CD14-positive monocyte (primary cell): ENCODE results near the gene VAV1. TPM values are rescaled to one million over a fixed set of nuclear protein-coding genes. Genes with fewer than 3 reads are reported as not detected.

Experiments used
- DNase-seq, 3 donors: peaks; one replicate each; pipeline ENCODE4 v3.0.0-alpha.2; 2011 to 2022
- H2AFZ ChIP-seq: 2 replicates; pipeline ENCODE4 v1.6.0; 2012; ENCODE audit warnings: mild to moderate bottlenecking, low read depth, low read length, inconsistent platforms; ENCODE audit not compliant: insufficient read depth, poor library complexity, severe bottlenecking
- H3K27ac ChIP-seq, 2 donors: 1 replicate in 1 of 2; 2 replicates in 1 of 2; pipeline ENCODE4 v1.5.1; 2012 to 2013; ENCODE audit warnings: low read length in 2 of 2, control low read depth in 1 of 2, inconsistent platforms in 1 of 2, low read depth in 1 of 2, mild to moderate bottlenecking in 1 of 2
- H3K27me3 ChIP-seq, 2 donors: one replicate each; pipeline versions ENCODE4 v1.6.0 to v1.6.1; 2011 to 2013; ENCODE audit warnings: low read length in 2 of 2; ENCODE audit not compliant: control insufficient read depth in 2 of 2, insufficient read depth in 2 of 2
- H3K36me3 ChIP-seq, 2 donors: replicated peaks in 1 of 2; 1 replicate in 1 of 2; 2 replicates in 1 of 2; pipeline versions ENCODE4 v1.5.1 to v1.6.1; 2012 to 2013; ENCODE audit warnings: low read length in 2 of 2, control low read depth in 1 of 2, inconsistent platforms in 1 of 2, mild to moderate bottlenecking in 1 of 2; ENCODE audit not compliant: insufficient read depth in 2 of 2, control insufficient read depth in 1 of 2
- H3K4me1 ChIP-seq, 2 donors: 1 replicate in 1 of 2; 2 replicates in 1 of 2; pipeline versions ENCODE4 v1.5.1 to v1.6.1; 2012 to 2013; ENCODE audit warnings: low read length in 2 of 2, control low read depth in 1 of 2, inconsistent platforms in 1 of 2, mild to moderate bottlenecking in 1 of 2, moderate library complexity in 1 of 2; ENCODE audit not compliant: insufficient read depth in 2 of 2, control insufficient read depth in 1 of 2
- H3K4me2 ChIP-seq: replicated peaks from 2 replicates; pipeline ENCODE3; 2012; ENCODE audit warnings: low read length, moderate library complexity, mild to moderate bottlenecking; ENCODE audit not compliant: poor library complexity, severe bottlenecking; ENCODE audit errors: extremely low read depth
- H3K4me3 ChIP-seq, 3 experiments: fragments of 200-600 bp in 1 of 3; sonication (generic) in 1 of 3; replicated peaks in 1 of 3; 1 replicate in 2 of 3; 2 replicates in 1 of 3; pipeline ENCODE4 v1.5.1; 2011 to 2013; ENCODE audit warnings: low read length in 3 of 3, mild to moderate bottlenecking in 3 of 3, control low read depth in 2 of 3, low read depth in 2 of 3, inconsistent platforms in 1 of 3, moderate library complexity in 1 of 3
- H3K79me2 ChIP-seq: 2 replicates; pipeline ENCODE4 v1.6.0; 2012; ENCODE audit warnings: mild to moderate bottlenecking, control low read depth, inconsistent platforms, low read length, moderate library complexity; ENCODE audit not compliant: insufficient read depth
- H3K9ac ChIP-seq: 2 replicates; pipeline ENCODE4 v1.6.0; 2017; ENCODE audit warnings: low read length, mild to moderate bottlenecking; ENCODE audit not compliant: insufficient read depth, poor library complexity, severe bottlenecking
- H3K9me3 ChIP-seq, 2 donors: replicated peaks in 1 of 2; 1 replicate in 1 of 2; 2 replicates in 1 of 2; pipeline versions ENCODE4 v1.5.1 to v1.6.1; 2012 to 2013; ENCODE audit warnings: low read length in 2 of 2, control low read depth in 1 of 2; ENCODE audit not compliant: control insufficient read depth in 1 of 2, insufficient read depth in 1 of 2
- H4K20me1 ChIP-seq: 2 replicates; pipeline ENCODE4 v1.6.0; 2012; ENCODE audit warnings: mild to moderate bottlenecking, low read length, control low read depth, moderate library complexity; ENCODE audit not compliant: insufficient read depth
- H3K27ac Mint-ChIP-seq, 7 donors: one replicate each; pipeline ENCODE4 v1.8.0; 2020; ENCODE audit warnings: mild to moderate bottlenecking in 7 of 7, mixed read lengths in 7 of 7, moderate library complexity in 6 of 7, inconsistent platforms in 2 of 7
- H3K27me3 Mint-ChIP-seq, 3 donors: one replicate each; pipeline ENCODE4 v1.8.0; 2021 to 2022; ENCODE audit warnings: low read depth in 3 of 3, mild to moderate bottlenecking in 3 of 3, mixed read lengths in 3 of 3, moderate library complexity in 3 of 3, inconsistent platforms in 1 of 3
- H3K36me3 Mint-ChIP-seq, 2 donors: one replicate each; pipeline ENCODE4 v1.8.0; 2020; ENCODE audit warnings: mixed read lengths in 2 of 2, inconsistent platforms in 1 of 2, mild to moderate bottlenecking in 1 of 2
- H3K4me1 Mint-ChIP-seq: one replicate; pipeline ENCODE4 v1.8.0; 2020; ENCODE audit warnings: mild to moderate bottlenecking, mixed read lengths
- H3K4me3 Mint-ChIP-seq, 2 donors: one replicate each; pipeline ENCODE4 v1.8.0; 2020; ENCODE audit warnings: mild to moderate bottlenecking in 2 of 2, mixed read lengths in 2 of 2, moderate library complexity in 1 of 2
- H3K9me3 Mint-ChIP-seq, 7 donors: one replicate each; pipeline ENCODE4 v1.8.0; 2020 to 2022; ENCODE audit warnings: mixed read lengths in 7 of 7, mild to moderate bottlenecking in 6 of 7, moderate library complexity in 6 of 7, inconsistent platforms in 2 of 7
- WGBS: methylation state at CpG from one replicate; pipeline ENCODE4 v1.1.5; 2013; ENCODE audit warnings: missing lambda C conversion rate; ENCODE audit not compliant: insufficient coverage; 5-methylcytosine and 5-hydroxymethylcytosine counted together
- intact Hi-C, 2 donors: fragments of 100-400 bp; cut with micrococcal nuclease; formaldehyde crosslinking; loops; one replicate each; pipeline versions ENCODE4 v1.15.0 to v1.15.1; 2023
- polyA plus RNA-seq, 3 donors: library from polyadenylated mRNA; depleted of rRNA in 1 of 3; unstranded in 2 of 3; stranded (reverse) in 1 of 3; fragments of 300-500 nt in 2 of 3; fragments of >200 nt in 1 of 3; fragmentation: Illumina TruSeq in 2 of 3; gene quantifications; 1 replicate in 2 of 3; 2 replicates in 1 of 3; pipeline ENCODE4 v1.2.3, GENCODE V29; 2012 to 2021
- TF ChIP-seq, protein P1 (sequence below): fragments of 200-600 bp; IDR thresholded peaks from one replicate; pipeline ENCODE4 v1.8.0; 2022; ENCODE audit warnings: antibody characterized with exemption, mild to moderate bottlenecking

VAV1 gene
- polyA plus RNA-seq, 3 donors, result 21.3 to 81.2 (median 30.2) TPM

DNA sequence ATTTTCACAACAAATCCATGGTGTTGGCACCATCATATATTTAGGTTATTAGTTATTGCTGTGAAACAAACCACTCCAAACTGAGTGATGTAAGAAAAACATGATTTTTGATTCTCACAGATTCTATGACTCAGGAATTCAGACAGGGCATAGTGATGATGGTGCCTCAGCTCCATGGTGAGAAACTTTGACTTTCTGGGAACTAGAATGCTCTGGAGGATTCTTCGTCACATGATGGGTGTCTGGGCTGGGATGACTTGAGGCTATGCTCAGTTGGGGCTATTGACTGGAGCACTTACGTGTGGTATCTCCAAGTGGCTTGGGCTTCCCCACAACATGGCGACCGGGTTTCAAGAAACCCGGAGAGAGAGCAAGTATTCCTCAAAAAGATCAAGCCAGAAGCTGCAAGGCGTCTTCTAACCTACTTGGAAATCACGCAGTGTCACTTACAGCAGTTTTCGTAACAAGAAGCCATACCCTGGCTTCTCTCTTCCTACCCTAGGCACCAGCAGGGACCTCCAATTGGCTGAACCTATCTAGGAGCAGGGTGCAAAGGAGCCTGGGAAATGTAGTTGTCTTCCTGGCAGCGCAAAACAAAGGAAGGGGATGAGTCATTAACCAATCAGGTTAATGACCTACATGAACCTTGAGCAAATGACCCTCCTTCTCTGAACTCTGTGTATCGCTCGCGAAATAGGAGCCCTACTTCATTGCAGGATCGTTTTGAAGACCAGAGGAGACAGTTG lies 22.4 kb downstream of the VAV1 start:
- Mint-ChIP-seq H3K36me3 (peaks cover 44 to 67% of the 10 kb centered on the region in 2 donors), H3K4me3 (no peak overlapping the region), H3K9me3 (peaks cover 4 to 11% (median 7%) of the 10 kb centered on the region in 7 donors), H3K27me3 (peaks cover 0 to 2% (median 0%) of the 10 kb centered on the region in 3 donors), H3K27ac (peak overlapping the region in 4 of 7 donors; percentile 37 to 82 (median 63)), H3K4me1 (peaks cover 59% of the 10 kb centered on the region)
- no peak overlapping the region for H3K4me2 ChIP-seq
- WGBS, result 96% methylated on average over 8 of the region's 13 CpGs
- H3K4me1 ChIP-seq, result peaks cover 33 to 43% of the 10 kb centered on the region in 2 donors
- peaks cover 17 to 50% of the 10 kb centered on the region in 2 donors for H3K36me3 ChIP-seq
- TF ChIP-seq, protein P1, sequence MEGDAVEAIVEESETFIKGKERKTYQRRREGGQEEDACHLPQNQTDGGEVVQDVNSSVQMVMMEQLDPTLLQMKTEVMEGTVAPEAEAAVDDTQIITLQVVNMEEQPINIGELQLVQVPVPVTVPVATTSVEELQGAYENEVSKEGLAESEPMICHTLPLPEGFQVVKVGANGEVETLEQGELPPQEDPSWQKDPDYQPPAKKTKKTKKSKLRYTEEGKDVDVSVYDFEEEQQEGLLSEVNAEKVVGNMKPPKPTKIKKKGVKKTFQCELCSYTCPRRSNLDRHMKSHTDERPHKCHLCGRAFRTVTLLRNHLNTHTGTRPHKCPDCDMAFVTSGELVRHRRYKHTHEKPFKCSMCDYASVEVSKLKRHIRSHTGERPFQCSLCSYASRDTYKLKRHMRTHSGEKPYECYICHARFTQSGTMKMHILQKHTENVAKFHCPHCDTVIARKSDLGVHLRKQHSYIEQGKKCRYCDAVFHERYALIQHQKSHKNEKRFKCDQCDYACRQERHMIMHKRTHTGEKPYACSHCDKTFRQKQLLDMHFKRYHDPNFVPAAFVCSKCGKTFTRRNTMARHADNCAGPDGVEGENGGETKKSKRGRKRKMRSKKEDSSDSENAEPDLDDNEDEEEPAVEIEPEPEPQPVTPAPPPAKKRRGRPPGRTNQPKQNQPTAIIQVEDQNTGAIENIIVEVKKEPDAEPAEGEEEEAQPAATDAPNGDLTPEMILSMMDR, result no peak
- intact Hi-C loops, result no loop called here
- H3K27me3 ChIP-seq, result no peaks in the 10 kb centered on the region
- peak overlapping the region in 1 of 2 donors; percentile 59 for H3K27ac ChIP-seq
- H3K9me3 ChIP-seq, result peaks cover 8 to 9% of the 10 kb centered on the region in 2 donors
- peaks cover 99% of the 10 kb centered on the region for H3K79me2 ChIP-seq
- peak in 1 of 3 donors; percentile 16 for DNase-seq
- peaks cover 99% of the 10 kb centered on the region for H4K20me1 ChIP-seq
- no peak overlapping the region for H3K4me3 ChIP-seq
- H3K9ac ChIP-seq, result no peak overlapping the region
- no peak overlapping the region for H2AFZ ChIP-seq

DNA sequence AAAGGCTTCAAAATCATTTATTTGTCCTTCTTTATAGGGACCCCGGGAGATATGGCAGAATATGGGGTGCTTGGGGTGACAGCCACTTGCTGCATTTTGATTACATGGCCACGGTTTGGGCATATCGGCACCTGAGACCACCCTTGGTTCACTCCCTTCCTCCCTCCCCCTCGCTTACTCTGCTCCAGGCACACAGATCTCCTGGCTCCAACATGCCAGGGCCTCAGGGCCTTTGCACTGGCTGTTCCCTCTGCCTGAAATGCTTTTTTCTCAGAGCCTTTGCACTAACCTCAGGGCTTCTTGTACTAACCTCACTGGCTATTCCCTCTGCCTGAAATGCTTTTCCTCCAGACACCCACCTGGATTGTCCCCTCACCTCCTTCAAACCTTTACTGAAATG lies 23.8 kb downstream of the VAV1 start:
- DNase-seq, result no peak
- Histone ChIP-seq H3K9ac (no peak overlapping the region), H3K27me3 (no peaks in the 10 kb centered on the region), H2AFZ (no peak overlapping the region), H3K9me3 (peaks cover 8 to 9% of the 10 kb centered on the region in 2 donors), H3K4me2 (no peak overlapping the region), H4K20me1 (peaks cover 99% of the 10 kb centered on the region), H3K79me2 (peaks cover 99% of the 10 kb centered on the region), H3K4me1 (peaks cover 47 to 57% of the 10 kb centered on the region in 2 donors), H3K36me3 (peaks cover 13 to 36% of the 10 kb centered on the region in 2 donors), H3K4me3 (no peak overlapping the region), H3K27ac (peak overlapping the region in 1 of 2 donors; percentile 57)
- H3K4me3 Mint-ChIP-seq, result no peak overlapping the region
- peak overlapping the region; percentile 46 to 90 (median 80) for H3K27ac Mint-ChIP-seq
- WGBS, result 100% methylated on average over 1 of the region's 4 CpGs
- H3K4me1 Mint-ChIP-seq, result peaks cover 69% of the 10 kb centered on the region
- H3K9me3 Mint-ChIP-seq, result peaks cover 4 to 11% (median 7%) of the 10 kb centered on the region in 7 donors
- H3K36me3 Mint-ChIP-seq, result peaks cover 43 to 62% of the 10 kb centered on the region in 2 donors
- TF ChIP-seq, protein P1, result no peak
- intact Hi-C loops, result no loop called here
- H3K27me3 Mint-ChIP-seq, result peaks cover 0 to 2% (median 0%) of the 10 kb centered on the region in 3 donors
